Stimulated activated CD4-positive, alpha-beta T cell treated with anti-CD3 and anti-CD28 coated beads, Interleukin-1b, Interleukin-23, amount 100 ng/mL, for 1 hour (primary cell): Measurements from ENCODE around the gene ARHGAP26.
"Not testable (repeated sequence)": the region's sequence is repeated elsewhere in the genome, so short reads cannot be mapped to it uniquely, and the experiment has no call there.

Experiments
- DNase-seq, 2 donors: peaks; one replicate each; pipeline ENCODE4 v3.0.0-alpha.2; 2020; ENCODE audit warnings: low read depth in 2 of 2

The ARHGAP26 gene

DNA sequence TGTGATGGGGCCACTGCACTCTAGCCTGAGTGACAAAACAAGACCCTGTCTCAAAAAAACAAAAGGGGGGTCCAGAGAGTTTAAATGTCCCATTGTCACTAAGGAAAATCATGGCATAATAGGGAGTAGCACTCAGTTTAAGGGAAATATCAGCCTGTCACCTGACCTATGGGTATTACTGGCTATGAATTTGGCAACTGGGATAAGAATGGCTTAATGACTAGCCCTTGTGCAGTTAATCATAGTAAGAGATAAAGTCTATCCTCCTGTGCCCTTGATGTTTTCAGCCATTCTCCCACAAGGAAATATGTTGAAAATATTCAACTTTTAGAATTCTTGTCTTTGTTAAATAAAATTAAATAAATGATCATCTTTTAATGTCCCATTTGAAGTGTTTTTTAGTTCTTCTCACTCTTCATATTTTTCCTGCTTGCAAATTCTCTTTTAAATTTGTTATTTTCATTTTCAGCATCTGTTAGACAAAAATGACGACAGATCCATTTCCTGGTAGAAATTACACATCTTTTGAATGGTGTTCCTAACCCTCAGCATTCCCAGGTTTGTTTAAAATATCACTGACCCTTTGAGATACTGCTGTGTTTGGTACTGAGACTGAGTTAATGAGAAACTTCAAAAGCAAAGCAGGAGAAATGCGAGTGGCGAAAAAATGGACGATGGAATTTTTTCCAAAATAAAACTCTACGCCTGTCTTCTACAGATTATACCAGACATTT is 191.4 kb downstream of the ARHGAP26 start:
- DNase-seq, result no peak

GRCh38 chr5:142962174-142962533 is 192.0 kb downstream of the ARHGAP26 start:
- DNase-seq, result no peak

- not testable (repeated sequence) for DNase-seq
Measured at GRCh38 chr5:142965258-142966120, 195.3 kb downstream of the ARHGAP26 start.

DNA sequence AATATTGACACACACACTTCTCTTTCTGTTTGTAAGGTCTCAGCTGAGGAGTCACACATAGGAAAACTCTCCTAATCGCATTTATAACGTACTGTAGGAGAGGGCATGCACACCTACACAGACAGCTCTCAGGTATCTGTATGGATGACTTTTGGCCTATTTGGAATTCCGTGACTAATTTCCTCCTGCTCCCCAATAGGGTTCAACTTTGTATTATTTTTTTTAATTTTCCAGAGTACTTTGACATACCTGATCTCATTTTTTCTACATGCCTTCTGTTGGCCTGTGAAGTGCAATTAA is 195.9 kb downstream of the ARHGAP26 start:
- no peak for DNase-seq

- no peak for DNase-seq
Measured at GRCh38 chr5:142969186-142969585, 199.0 kb downstream of the ARHGAP26 start.

- no peak for DNase-seq
Measured at GRCh38 chr5:142969624-142970439, 199.7 kb downstream of the ARHGAP26 start.

- no peak for DNase-seq
Measured at GRCh38 chr5:142970440-142971030, 200.4 kb downstream of the ARHGAP26 start.

DNA sequence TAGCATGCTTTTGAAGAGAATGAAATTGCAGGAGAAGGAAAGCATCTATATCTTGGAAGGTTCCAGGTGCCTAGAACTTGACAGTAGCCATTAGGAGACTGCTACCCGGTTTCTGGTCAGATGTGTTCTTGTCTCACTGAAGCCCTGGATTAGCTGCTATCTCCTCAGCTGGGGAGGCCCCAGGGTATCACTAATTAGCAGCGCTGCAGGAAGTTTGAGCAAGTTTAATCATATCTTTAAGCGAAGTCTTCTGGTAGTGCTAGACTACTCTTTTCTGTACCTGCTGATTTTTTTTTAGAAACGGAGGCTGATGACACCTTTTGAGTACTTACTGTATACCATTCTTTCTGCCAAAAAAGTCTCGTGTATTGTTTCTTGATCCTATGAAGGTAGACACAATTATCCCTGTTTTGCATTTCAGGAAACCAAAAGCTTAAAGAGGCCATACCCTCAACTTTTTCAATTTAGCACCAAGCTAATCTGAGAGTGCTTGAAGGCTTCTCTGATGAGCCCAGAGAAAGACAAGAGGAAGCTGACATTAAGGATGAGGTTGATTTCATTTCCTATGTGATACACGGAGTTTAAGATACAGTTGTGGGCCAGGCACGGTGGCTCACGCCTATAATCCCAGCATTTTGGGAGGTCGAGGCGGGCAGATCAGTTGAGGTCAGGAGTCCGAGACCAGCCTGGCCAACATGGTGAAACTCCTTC is 201.3 kb downstream of the ARHGAP26 start:
- DNase-seq, result no peak

GRCh38 chr5:142972064-142972570 is 201.9 kb downstream of the ARHGAP26 start:
- DNase-seq, result no peak

GRCh38 chr5:142973932-142974331 is 203.8 kb downstream of the ARHGAP26 start:
- DNase-seq, result no peak

DNA sequence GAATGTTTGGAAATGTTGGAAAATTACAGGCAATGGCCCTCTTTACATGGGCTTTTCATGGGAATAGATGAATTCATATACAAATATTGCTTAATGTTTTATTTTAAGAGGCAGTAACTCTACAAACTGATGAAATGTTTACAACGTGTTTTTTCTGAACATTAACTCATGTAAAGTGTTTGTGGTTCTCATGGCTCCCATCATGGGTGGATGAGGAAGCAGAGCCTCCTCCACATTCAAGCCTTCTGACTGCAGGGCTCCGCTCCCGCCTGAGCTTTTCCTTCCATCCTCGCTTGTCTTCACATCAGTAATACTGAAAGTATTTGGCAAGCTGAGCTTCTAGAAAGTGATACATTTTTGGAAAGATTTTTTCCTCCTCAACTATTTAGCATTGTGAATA is 204.2 kb downstream of the ARHGAP26 start:
- no peak for DNase-seq

DNA sequence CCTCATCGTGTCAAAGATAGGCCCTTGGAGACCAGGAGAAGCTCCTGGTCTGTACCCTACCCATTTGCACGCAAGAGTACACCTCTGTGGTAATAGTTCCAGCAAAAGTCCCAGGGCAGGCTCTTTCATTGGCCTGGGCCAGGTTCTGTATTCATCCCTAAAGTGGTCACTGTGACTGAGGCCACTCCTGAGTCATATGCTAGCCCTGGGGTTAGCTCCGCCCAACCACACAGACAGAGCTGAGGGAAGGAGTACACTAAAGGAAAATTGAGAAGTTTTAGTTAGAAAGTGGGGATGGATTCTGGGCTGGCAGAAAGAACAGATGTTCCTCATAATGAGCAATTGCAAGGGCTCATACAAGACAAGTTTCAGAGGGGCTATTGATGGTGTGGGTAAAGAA is 206.7 kb downstream of the ARHGAP26 start:
- DNase-seq, result no peak

- peak in 1 of 2 donors; percentile 11 for DNase-seq
Measured at GRCh38 chr5:142977363-142978051, 207.3 kb downstream of the ARHGAP26 start.

GRCh38 chr5:142978252-142978651 is 208.1 kb downstream of the ARHGAP26 start:
- DNase-seq, result no peak

- no peak for DNase-seq
Measured at GRCh38 chr5:142978726-142979125, 208.5 kb downstream of the ARHGAP26 start.

DNA sequence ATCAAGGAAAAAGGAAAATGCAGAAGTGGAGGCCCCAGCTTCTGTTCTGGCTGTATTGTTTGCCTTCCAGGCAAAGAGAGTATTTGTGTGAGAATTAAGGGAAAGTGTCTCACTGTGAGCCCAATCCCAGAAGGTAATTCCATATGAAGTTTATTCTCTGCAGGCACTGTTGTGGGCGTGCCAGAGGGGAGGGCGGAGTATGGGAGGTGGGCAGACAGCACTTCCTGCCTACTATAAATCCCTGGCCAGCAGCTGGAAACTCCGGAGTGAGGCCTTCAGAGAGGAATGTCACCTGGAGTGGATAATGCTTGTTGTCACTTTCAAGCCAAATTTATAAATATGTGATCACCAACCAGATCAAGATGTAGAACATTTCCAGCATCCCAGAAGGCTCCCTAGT is 209.5 kb downstream of the ARHGAP26 start:
- no peak for DNase-seq

GRCh38 chr5:142981475-142981874 is 211.3 kb downstream of the ARHGAP26 start:
- no peak for DNase-seq

GRCh38 chr5:142981886-142982820 is 212.0 kb downstream of the ARHGAP26 start:
- no peak for DNase-seq

DNA sequence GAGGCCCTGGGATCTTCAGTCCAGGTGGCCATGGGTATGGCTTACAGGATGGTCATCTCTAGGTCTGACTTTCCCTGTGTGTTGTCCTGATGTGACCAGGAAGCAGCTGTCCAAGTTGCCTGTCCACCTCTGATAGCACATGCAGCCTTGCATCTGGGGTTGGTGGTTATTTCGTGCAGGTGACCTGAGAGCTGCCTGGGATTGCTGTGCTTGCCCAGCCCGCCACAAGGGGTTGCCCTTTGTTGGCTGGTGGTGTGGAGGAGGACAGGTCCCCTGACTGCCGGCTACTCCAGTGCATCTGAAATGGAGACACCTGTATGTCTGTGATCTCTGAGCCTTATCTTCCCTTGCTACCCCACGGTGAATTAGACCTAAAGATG is 212.6 kb downstream of the ARHGAP26 start:
- DNase-seq, result no peak

DNA sequence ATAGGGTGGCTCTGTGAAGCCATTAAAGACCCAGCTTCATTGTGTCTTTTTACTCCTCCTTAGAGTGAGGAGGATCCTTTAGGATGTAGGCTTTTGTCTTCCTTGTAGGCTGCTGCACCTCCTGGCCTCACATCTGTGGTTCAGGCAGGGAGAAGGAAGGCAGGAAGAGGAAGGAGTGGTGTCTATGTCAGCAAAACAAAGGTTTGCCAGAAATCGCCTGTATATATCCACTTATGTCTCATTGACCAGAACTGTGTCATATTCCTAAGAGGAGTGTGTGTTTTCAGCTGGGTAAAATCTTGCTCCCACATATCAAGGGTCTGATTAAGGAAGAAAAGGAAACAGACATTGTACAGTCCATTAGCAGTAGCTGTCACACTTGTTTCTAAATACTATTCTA is 213.8 kb downstream of the ARHGAP26 start:
- no peak for DNase-seq
